Gastrocnemius medialis (tissue), 4 donors: ENCODE data around the gene COL6A3.

ENCODE experiments used
- POLR2A ChIP-seq, 2 donors: fragments of 450-650 bp; IDR thresholded peaks; one replicate each; pipeline ENCODE4 v1.6.1; 2017; ENCODE audit warnings: antibody characterized with exemption in 2 of 2, mild to moderate bottlenecking in 2 of 2, moderate library complexity in 2 of 2
- TF ChIP-seq, protein P1 (sequence below), 5 experiments: fragments of 450-650 bp in 3 of 5; fragments of 200-600 bp in 2 of 5; sonication (generic) in 2 of 5; IDR thresholded peaks in 4 of 5; conservative IDR thresholded peaks in 1 of 5; 1 replicate in 4 of 5; 2 replicates in 1 of 5; pipeline ENCODE4 v1.5.1; 2016 to 2019; ENCODE audit warnings: antibody characterized with exemption in 5 of 5, mild to moderate bottlenecking in 3 of 5, moderate library complexity in 3 of 5

DNA sequence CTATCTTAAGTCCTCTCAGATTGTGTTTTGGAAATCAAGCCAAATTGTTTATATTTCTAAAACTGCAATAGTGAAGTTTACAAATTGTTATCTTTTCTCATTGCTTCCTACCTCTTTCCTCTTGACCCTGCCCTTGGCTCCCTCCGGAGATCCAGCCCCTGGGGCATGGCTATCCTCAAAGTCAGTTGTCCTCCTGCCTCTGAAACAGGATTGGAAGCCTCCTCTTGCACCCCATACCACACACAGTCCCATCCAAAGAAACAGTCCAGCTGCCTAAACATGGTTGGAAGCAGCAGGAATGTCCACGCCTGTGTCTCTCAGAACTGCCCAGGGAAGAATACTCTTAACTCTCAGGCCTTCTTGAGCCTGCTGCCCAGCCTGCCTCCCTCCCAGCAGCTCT is 30.1 kb upstream of the COL6A3 start:
- TF ChIP-seq, protein P1, sequence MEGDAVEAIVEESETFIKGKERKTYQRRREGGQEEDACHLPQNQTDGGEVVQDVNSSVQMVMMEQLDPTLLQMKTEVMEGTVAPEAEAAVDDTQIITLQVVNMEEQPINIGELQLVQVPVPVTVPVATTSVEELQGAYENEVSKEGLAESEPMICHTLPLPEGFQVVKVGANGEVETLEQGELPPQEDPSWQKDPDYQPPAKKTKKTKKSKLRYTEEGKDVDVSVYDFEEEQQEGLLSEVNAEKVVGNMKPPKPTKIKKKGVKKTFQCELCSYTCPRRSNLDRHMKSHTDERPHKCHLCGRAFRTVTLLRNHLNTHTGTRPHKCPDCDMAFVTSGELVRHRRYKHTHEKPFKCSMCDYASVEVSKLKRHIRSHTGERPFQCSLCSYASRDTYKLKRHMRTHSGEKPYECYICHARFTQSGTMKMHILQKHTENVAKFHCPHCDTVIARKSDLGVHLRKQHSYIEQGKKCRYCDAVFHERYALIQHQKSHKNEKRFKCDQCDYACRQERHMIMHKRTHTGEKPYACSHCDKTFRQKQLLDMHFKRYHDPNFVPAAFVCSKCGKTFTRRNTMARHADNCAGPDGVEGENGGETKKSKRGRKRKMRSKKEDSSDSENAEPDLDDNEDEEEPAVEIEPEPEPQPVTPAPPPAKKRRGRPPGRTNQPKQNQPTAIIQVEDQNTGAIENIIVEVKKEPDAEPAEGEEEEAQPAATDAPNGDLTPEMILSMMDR (IDR thresholded peaks at IDR 0.05 in 4 of 5, conservative IDR thresholded peaks at IDR 0.05 in 1 of 5): no peak
- TF ChIP-seq POLR2A (IDR thresholded peaks at IDR 0.05): no peak
